Endothelial cell of umbilical vein (primary cell): ENCODE measurements around the gene DPYSL4. TPM values are rescaled to one million over a fixed set of nuclear protein-coding genes. Genes with fewer than 3 reads are reported as not detected.

Source experiments
- BruUV-seq: library from RNA; stranded (reverse); fragments of 400-500 nt; replicated peaks from 2 replicates; lab custom pipeline; 2021; lab: Mats Ljungman, UMichigan
- CTCF ChIA-PET: fragments of 300-600, 350-600 bp; sonication (Branson Sonifier 250); formaldehyde crosslinking; loops from one replicate; lab custom pipeline; 2021; ENCODE audit warnings: antibody characterized with exemption, inconsistent platforms; lab: Charles Lee
- POLR2A ChIA-PET: fragments of 300-600, 350-600 bp; sonication (Branson Sonifier 250); formaldehyde crosslinking; loops from one replicate; lab custom pipeline; 2021; ENCODE audit warnings: antibody characterized with exemption, inconsistent platforms; lab: Charles Lee
- DNase-seq: peaks from one replicate; pipeline ENCODE4 v3.0.0-alpha.2; 2011; ENCODE audit warnings: low read depth, low spot score
- FAIRE-seq: peaks from 2 replicates; lab custom pipeline; 2011; peaks lifted over from hg19 to GRCh38; lab: Jason Lieb, UNC
- H2AFZ ChIP-seq: 2 replicates; pipeline ENCODE4 v1.6.0; 2012; ENCODE audit warnings: low read depth, low read length, control low read depth, inconsistent platforms
- H3K27ac ChIP-seq: 2 replicates; pipeline ENCODE4 v1.5.1; 2011; ENCODE audit warnings: low read depth, mild to moderate bottlenecking, control low read depth, low read length, moderate library complexity; ENCODE audit not compliant: insufficient read depth
- H3K27me3 ChIP-seq, 2 experiments: 2 replicates each; pipeline versions ENCODE4 v1.6.0 to v1.6.1; 2011; ENCODE audit warnings: low read length in 2 of 2, mixed read lengths in 1 of 2; ENCODE audit not compliant: control insufficient read depth in 2 of 2, insufficient read depth in 2 of 2
- H3K36me3 ChIP-seq, 2 experiments: 2 replicates in 1 of 2; 3 replicates in 1 of 2; pipeline ENCODE4 v1.5.1; 2011; ENCODE audit warnings: low read length in 2 of 2, mild to moderate bottlenecking in 1 of 2, moderate library complexity in 1 of 2; ENCODE audit not compliant: control insufficient read depth in 2 of 2, insufficient read depth in 2 of 2; ENCODE audit errors: extremely low read depth in 1 of 2
- H3K4me1 ChIP-seq: 3 replicates; pipeline ENCODE4 v1.5.1; 2011; ENCODE audit warnings: mild to moderate bottlenecking, low read length; ENCODE audit not compliant: control insufficient read depth, insufficient read depth; ENCODE audit errors: extremely low read depth
- H3K4me2 ChIP-seq: 2 replicates; pipeline ENCODE4 v1.6.1; 2011; ENCODE audit warnings: low read length, control low read depth, mixed read lengths; ENCODE audit not compliant: insufficient read depth
- H3K4me3 ChIP-seq, 3 experiments: fragments of 200-600 bp in 1 of 3; sonication (generic), shearing (Covaris generic) in 1 of 3; replicated peaks in 1 of 3; 2 replicates each; pipeline ENCODE4 v1.5.1; 2011 to 2016; ENCODE audit warnings: control low read depth in 3 of 3, low read length in 3 of 3, mild to moderate bottlenecking in 2 of 3, inconsistent platforms in 1 of 3, low read depth in 1 of 3, moderate library complexity in 1 of 3; ENCODE audit not compliant: insufficient read depth in 1 of 3
- H3K79me2 ChIP-seq: 2 replicates; pipeline ENCODE4 v1.6.0; 2012; ENCODE audit warnings: low read length, inconsistent platforms; ENCODE audit not compliant: control insufficient read depth, insufficient read depth
- H3K9ac ChIP-seq: replicated peaks from 2 replicates; pipeline ENCODE3; 2011; ENCODE audit warnings: low read length, control low read depth; ENCODE audit not compliant: insufficient read depth; ENCODE audit errors: extremely low read depth
- H3K9me1 ChIP-seq: replicated peaks from 3 replicates; pipeline ENCODE4 v1.6.0; 2011; ENCODE audit warnings: mild to moderate bottlenecking, low read length; ENCODE audit not compliant: control insufficient read depth, insufficient read depth; ENCODE audit errors: extremely low read depth
- H3K9me3 ChIP-seq: replicated peaks from 2 replicates; pipeline ENCODE4 v1.5.1; 2012; ENCODE audit warnings: low read length, inconsistent platforms; ENCODE audit not compliant: control insufficient read depth, insufficient read depth
- H4K20me1 ChIP-seq: replicated peaks from 2 replicates; pipeline ENCODE3; 2011; ENCODE audit warnings: mild to moderate bottlenecking, low read length; ENCODE audit not compliant: control insufficient read depth, insufficient read depth; ENCODE audit errors: extremely low read depth
- CTCF ChIP-seq, 2 donors: IDR thresholded peaks; 1 replicate in 1 of 2; 2 replicates in 1 of 2; pipeline ENCODE4 v1.5.1; 2011; ENCODE audit warnings: low read length in 2 of 2, mild to moderate bottlenecking in 2 of 2, moderate library complexity in 2 of 2, control low read depth in 1 of 2, inconsistent platforms in 1 of 2, low read depth in 1 of 2; ENCODE audit not compliant: insufficient read depth in 1 of 2; ENCODE audit errors: extremely low read depth in 1 of 2
- EZH2 ChIP-seq: IDR thresholded peaks from 2 replicates; pipeline ENCODE4 v1.6.1; 2012; ENCODE audit warnings: borderline replicate concordance, low read depth, mild to moderate bottlenecking, moderate library complexity, low read length, inconsistent platforms; ENCODE audit not compliant: severe bottlenecking
- FOS ChIP-seq: IDR thresholded peaks from 2 replicates; pipeline ENCODE4 v1.6.1; 2011; ENCODE audit warnings: mild to moderate bottlenecking, low read length, moderate library complexity, borderline replicate concordance; ENCODE audit not compliant: insufficient read depth
- GATA2 ChIP-seq: IDR thresholded peaks from 2 replicates; pipeline ENCODE4 v1.7.0; 2011; ENCODE audit warnings: low read depth, mild to moderate bottlenecking, moderate library complexity, mixed read lengths, low read length; ENCODE audit not compliant: insufficient read length, insufficient read depth
- JUN ChIP-seq: IDR thresholded peaks from 2 replicates; pipeline ENCODE4 v1.6.1; 2011; ENCODE audit warnings: borderline replicate concordance, low read depth; ENCODE audit not compliant: insufficient read length, insufficient read depth
- MAX ChIP-seq: IDR thresholded peaks from 2 replicates; pipeline ENCODE4 v1.6.1; 2011; ENCODE audit not compliant: insufficient read depth, insufficient read length
- MYC ChIP-seq: IDR thresholded peaks from one replicate; pipeline ENCODE4 v1.6.1; 2011; ENCODE audit warnings: mild to moderate bottlenecking, low read depth, low read length
- POLR2A ChIP-seq: IDR thresholded peaks from 2 replicates; pipeline ENCODE4 v1.6.1; 2012; ENCODE audit warnings: low read depth, mild to moderate bottlenecking, control low read depth, low read length
- POLR2AphosphoS5 ChIP-seq: IDR thresholded peaks from 2 replicates; pipeline ENCODE4 v1.6.1; 2012; ENCODE audit warnings: low read depth, mild to moderate bottlenecking, control low read depth, low read length, moderate library complexity; ENCODE audit not compliant: insufficient read depth
- dilution Hi-C: fragments of 300-500 bp; cut with MboI; formaldehyde crosslinking; loops from one replicate; pipeline ENCODE4 v1.15.0; 2019; ENCODE audit warnings: low sequenced_read_pairs; ENCODE audit not compliant: extremely low pct_ligation_motif_present
- intact Hi-C: fragments of 100-400 bp; cut with micrococcal nuclease; formaldehyde crosslinking; loops from one replicate; pipeline ENCODE4 v1.10.0; 2022
- polyA plus RNA-seq, 4 experiments: library from polyadenylated mRNA; depleted of rRNA in 3 of 4; stranded (reverse) in 3 of 4; unstranded in 1 of 4; fragments of >200 nt; gene quantifications; 2 replicates each; pipeline versions ENCODE4 v1.2.1 to v1.2.3, GENCODE V29; 2011 to 2012; ENCODE audit warnings: missing spikeins in 1 of 4
- total RNA-seq: library from RNA; stranded (reverse); gene quantifications from 2 replicates; pipeline ENCODE4 v1.2.3, GENCODE V29; 2021

The DPYSL4 gene
- total and polyA plus RNA-seq, 2 donors (not counting 3 experiments of a cell fraction or from before 2014, with no cell fraction given): 27.1 to 60.0 TPM

GRCh38 chr10:132203256-132204077 lies 16.7 kb downstream of the DPYSL4 start:
- no peak overlapping the region for H3K9ac ChIP-seq
- no peak for TF ChIP-seq CTCF (IDR thresholded peaks at IDR 0.05; ENCODE audit: extremely low read depth in 1 of 2, insufficient read depth in 1 of 2, low read depth in 1 of 2, low read length in 2 of 2)
- no peak for TF ChIP-seq EZH2
- no peak for TF ChIP-seq POLR2A
- TF ChIP-seq MAX: no peak
- no peak for TF ChIP-seq FOS
- TF ChIP-seq JUN: no peak
- TF ChIP-seq POLR2AphosphoS5: no peak
- no peak for TF ChIP-seq GATA2
- no peak for TF ChIP-seq MYC
- no peaks in the 10 kb centered on the region for H4K20me1 ChIP-seq
- no peak for DNase-seq
- no peaks in the 10 kb centered on the region for H3K27me3 ChIP-seq
- ChIA-PET POLR2A (no interaction called here), CTCF (no interaction called here)
- H3K4me2 ChIP-seq: no peak overlapping the region
- intact Hi-C loops: no loop called here
- no peaks in the 10 kb centered on the region for H3K9me3 ChIP-seq
- BruUV-seq: no TSS peak
- FAIRE-seq: no peak
- H2AFZ ChIP-seq: no peak overlapping the region
- dilution Hi-C loops: no loop called here
- H3K4me1 ChIP-seq: no peaks in the 10 kb centered on the region
- no peak overlapping the region for H3K27ac ChIP-seq
- H3K36me3 ChIP-seq: no peaks in the 10 kb centered on the region
- no peaks in the 10 kb centered on the region for H3K79me2 ChIP-seq
- no peaks in the 10 kb centered on the region for H3K9me1 ChIP-seq
- H3K4me3 ChIP-seq: no peak overlapping the region
